HL-60 (cell line): ENCODE measurements around the gene PCSK1.

Experiments
- DNase-seq, 2 experiments: peaks; one replicate each; pipeline ENCODE4 v3.0.0-alpha.2; 2010 to 2020; ENCODE audit warnings: low read depth in 1 of 2, low spot score in 1 of 2
- H3K27ac ChIP-seq: fragments of 250-450 bp; sonication (Bioruptor Pico); replicated peaks from 2 replicates; pipeline ENCODE4 v1.5.1; 2020; ENCODE audit warnings: mild to moderate bottlenecking, moderate library complexity
- H3K27me3 ChIP-seq: fragments of 250-450 bp; sonication (Bioruptor Pico); 2 replicates; pipeline ENCODE4 v1.5.1; 2021; ENCODE audit warnings: mild to moderate bottlenecking, moderate library complexity; ENCODE audit not compliant: insufficient read depth, poor library complexity, severe bottlenecking
- H3K4me3 ChIP-seq: replicated peaks from 2 replicates; pipeline ENCODE4 v1.5.1; 2011; ENCODE audit warnings: mild to moderate bottlenecking, control low read depth, low read length; ENCODE audit not compliant: insufficient read depth
- GABPA ChIP-seq: IDR thresholded peaks from 2 replicates; pipeline ENCODE4 v1.6.1; 2012; ENCODE audit warnings: low read depth
- POLR2AphosphoS5 ChIP-seq: IDR thresholded peaks from 2 replicates; pipeline ENCODE4 v1.6.1; 2012; ENCODE audit warnings: low read depth
- SPI1 ChIP-seq: IDR thresholded peaks from 2 replicates; pipeline ENCODE4 v1.6.1; 2012; ENCODE audit warnings: low read depth, mild to moderate bottlenecking, borderline replicate concordance
- long read RNA-seq: library from polyadenylated mRNA; unstranded; transcript quantifications from one replicate; pipeline ENCODE4 v2.0.0, GENCODE V29; 2020
- TF ChIP-seq, protein P1 (sequence below): IDR thresholded peaks from 2 replicates; pipeline ENCODE4 v1.6.1; 2012; ENCODE audit warnings: low read depth; ENCODE audit not compliant: insufficient replicate concordance
- TF ChIP-seq, protein P2 (sequence below): IDR thresholded peaks from one replicate; pipeline ENCODE4 v1.5.1; 2011; ENCODE audit warnings: low read length, control low read depth, inconsistent platforms; ENCODE audit not compliant: insufficient read depth

The PCSK1 gene
- long read RNA-seq = 0 reads

DNA sequence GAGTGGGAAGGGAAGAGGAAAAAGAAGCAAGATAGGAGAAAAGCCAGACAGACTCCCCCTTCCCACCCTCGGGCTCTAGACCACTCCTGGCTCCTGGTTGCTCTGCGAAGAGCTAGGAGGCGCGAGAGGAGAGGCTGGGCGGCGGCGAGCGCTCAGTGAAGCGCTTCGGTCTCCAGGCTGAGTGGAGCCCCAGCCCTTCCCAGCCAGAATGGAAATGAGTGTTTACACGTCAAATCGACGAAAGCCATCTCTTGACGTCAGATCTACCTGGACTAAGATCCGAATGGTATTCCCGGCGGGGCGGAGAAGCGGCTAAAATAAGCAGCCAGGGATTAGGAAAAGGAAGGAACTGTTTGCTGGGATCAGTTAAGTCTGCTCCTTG lies at the start of gene PCSK1:
Gene PCSK1 (minus strand): TSS at position 183 of the 382 bp plus-strand sequence. CDS start 206 bp downstream, outside the sequence.
- Histone ChIP-seq H3K4me3 (no peak within 1 kb of the TSS), H3K27me3 (no peaks in the 10 kb centered on the region)
- DNase-seq = no peak

DNA sequence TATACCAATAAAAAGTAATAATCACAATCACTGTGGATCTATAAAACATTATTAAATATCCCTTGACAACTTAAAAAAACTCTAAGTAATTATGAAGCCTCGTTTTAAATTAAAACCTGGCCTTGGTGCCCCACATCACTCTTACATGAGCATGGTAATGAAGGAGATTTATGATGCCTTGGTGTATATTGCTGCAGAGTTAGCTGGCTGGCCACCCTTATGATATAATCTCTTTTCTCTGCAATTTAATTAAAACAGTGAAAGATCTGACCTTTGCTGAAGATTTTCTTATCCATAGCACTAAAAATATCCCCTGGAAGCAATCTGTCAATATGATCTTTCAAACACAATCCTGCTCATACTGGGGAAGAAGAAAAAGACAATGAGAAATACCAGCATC lies 48.8 kb upstream of the PCSK1 start:
- Histone ChIP-seq H3K27ac (no peak overlapping the region), H3K4me3 (no peak overlapping the region), H3K27me3 (no peaks in the 10 kb centered on the region)
- DNase-seq = no peak
- TF ChIP-seq GABPA = no peak
- TF ChIP-seq, protein P1, sequence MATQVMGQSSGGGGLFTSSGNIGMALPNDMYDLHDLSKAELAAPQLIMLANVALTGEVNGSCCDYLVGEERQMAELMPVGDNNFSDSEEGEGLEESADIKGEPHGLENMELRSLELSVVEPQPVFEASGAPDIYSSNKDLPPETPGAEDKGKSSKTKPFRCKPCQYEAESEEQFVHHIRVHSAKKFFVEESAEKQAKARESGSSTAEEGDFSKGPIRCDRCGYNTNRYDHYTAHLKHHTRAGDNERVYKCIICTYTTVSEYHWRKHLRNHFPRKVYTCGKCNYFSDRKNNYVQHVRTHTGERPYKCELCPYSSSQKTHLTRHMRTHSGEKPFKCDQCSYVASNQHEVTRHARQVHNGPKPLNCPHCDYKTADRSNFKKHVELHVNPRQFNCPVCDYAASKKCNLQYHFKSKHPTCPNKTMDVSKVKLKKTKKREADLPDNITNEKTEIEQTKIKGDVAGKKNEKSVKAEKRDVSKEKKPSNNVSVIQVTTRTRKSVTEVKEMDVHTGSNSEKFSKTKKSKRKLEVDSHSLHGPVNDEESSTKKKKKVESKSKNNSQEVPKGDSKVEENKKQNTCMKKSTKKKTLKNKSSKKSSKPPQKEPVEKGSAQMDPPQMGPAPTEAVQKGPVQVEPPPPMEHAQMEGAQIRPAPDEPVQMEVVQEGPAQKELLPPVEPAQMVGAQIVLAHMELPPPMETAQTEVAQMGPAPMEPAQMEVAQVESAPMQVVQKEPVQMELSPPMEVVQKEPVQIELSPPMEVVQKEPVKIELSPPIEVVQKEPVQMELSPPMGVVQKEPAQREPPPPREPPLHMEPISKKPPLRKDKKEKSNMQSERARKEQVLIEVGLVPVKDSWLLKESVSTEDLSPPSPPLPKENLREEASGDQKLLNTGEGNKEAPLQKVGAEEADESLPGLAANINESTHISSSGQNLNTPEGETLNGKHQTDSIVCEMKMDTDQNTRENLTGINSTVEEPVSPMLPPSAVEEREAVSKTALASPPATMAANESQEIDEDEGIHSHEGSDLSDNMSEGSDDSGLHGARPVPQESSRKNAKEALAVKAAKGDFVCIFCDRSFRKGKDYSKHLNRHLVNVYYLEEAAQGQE = no peak

More for the DNA sequence above, at the start of gene PCSK1:
- H3K27ac ChIP-seq = no peak within 1 kb of the TSS
- TF ChIP-seq POLR2AphosphoS5 (no peak), SPI1 (no peak), GABPA (no peak)
- TF ChIP-seq, protein P1 = no peak
- TF ChIP-seq, protein P2, sequence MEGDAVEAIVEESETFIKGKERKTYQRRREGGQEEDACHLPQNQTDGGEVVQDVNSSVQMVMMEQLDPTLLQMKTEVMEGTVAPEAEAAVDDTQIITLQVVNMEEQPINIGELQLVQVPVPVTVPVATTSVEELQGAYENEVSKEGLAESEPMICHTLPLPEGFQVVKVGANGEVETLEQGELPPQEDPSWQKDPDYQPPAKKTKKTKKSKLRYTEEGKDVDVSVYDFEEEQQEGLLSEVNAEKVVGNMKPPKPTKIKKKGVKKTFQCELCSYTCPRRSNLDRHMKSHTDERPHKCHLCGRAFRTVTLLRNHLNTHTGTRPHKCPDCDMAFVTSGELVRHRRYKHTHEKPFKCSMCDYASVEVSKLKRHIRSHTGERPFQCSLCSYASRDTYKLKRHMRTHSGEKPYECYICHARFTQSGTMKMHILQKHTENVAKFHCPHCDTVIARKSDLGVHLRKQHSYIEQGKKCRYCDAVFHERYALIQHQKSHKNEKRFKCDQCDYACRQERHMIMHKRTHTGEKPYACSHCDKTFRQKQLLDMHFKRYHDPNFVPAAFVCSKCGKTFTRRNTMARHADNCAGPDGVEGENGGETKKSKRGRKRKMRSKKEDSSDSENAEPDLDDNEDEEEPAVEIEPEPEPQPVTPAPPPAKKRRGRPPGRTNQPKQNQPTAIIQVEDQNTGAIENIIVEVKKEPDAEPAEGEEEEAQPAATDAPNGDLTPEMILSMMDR = no peak

DNA sequence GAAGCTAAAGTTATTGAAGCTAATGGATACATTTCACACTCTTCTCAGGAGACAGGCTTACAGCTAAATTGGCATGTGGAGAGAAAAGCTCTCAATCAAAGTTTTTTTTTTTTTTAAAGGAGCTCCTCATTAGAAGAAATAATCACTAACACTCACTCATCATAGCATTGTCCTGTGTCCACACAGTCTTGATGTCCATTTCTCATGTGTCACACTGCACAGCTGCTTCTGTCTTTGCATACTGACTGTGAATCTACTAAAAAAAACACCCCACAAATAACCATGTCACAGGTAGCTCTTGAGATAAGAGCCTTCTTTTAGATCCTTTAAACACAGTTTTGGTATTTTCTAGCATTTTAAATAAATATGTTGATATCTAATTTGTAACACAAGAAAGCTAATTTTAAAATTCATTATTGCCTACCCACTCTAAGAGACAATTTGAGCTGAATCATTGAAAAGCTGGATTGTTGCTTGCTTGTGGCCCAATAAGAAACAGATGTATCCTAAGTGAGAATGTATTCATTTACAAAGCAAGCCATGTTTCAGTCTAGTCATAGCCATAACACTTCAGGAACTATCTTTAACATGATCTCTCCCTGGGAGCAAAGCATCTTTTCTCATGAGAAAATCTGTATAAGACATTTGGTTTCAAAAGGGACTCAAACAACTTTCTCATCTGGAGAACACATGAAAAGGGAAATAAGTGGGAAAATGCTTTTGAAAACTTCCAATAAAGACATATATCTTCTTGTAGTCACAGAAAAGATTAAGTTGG lies 48.1 kb upstream of the PCSK1 start:
- DNase-seq = no peak
- Histone ChIP-seq H3K27me3 (no peaks in the 10 kb centered on the region), H3K4me3 (no peak overlapping the region), H3K27ac (no peak overlapping the region)
- TF ChIP-seq, protein P1 = no peak
- TF ChIP-seq, protein P2 = no peak
- no peak for TF ChIP-seq POLR2AphosphoS5
- no peak for TF ChIP-seq SPI1
- no peak for TF ChIP-seq GABPA
